PC-3 (cell line): Measurements from ENCODE around the gene OSCAR.

Source experiments
- EZH2phosphoT487 ChIP-seq: fragments of 300-600 bp; sonication (generic); IDR thresholded peaks from 2 replicates; pipeline ENCODE4 v1.6.1; 2018; ENCODE audit warnings: mild to moderate bottlenecking, antibody characterized with exemption, low read length, borderline replicate concordance
- TF ChIP-seq, protein P1 (sequence below): fragments of 300-600 bp; sonication (generic); conservative IDR thresholded peaks from 2 replicates; pipeline ENCODE4 v1.5.1; 2017; ENCODE audit warnings: antibody characterized with exemption, low read depth, mild to moderate bottlenecking, low read length

DNA sequence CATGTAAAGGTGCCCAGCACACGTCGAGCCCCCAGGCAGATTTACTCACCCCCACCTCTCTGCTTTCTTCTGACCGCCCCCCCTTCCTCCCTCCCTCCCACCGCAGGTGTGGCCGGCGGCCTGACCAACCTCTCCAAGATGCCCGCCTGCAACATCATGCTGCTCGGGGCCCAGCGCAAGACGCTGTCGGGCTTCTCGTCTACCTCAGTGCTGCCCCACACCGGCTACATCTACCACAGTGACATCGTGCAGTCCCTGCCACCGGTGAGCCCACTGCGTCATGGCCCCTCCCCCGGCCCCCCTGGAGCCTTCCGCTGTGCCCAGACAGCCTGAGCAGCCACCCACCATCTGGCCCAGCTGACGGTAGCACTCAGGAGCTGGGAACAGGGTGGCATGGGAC is 23.8 kb upstream of the OSCAR start:
- TF ChIP-seq, protein P1, sequence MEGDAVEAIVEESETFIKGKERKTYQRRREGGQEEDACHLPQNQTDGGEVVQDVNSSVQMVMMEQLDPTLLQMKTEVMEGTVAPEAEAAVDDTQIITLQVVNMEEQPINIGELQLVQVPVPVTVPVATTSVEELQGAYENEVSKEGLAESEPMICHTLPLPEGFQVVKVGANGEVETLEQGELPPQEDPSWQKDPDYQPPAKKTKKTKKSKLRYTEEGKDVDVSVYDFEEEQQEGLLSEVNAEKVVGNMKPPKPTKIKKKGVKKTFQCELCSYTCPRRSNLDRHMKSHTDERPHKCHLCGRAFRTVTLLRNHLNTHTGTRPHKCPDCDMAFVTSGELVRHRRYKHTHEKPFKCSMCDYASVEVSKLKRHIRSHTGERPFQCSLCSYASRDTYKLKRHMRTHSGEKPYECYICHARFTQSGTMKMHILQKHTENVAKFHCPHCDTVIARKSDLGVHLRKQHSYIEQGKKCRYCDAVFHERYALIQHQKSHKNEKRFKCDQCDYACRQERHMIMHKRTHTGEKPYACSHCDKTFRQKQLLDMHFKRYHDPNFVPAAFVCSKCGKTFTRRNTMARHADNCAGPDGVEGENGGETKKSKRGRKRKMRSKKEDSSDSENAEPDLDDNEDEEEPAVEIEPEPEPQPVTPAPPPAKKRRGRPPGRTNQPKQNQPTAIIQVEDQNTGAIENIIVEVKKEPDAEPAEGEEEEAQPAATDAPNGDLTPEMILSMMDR = no peak
- no peak for TF ChIP-seq EZH2phosphoT487
